ENCODE measurements around the gene RNF181.

GRCh38 chr2:85550486-85550885 lies 45.1 kb upstream of the RNF181 start:
- TF ChIP-seq, protein P1, sequence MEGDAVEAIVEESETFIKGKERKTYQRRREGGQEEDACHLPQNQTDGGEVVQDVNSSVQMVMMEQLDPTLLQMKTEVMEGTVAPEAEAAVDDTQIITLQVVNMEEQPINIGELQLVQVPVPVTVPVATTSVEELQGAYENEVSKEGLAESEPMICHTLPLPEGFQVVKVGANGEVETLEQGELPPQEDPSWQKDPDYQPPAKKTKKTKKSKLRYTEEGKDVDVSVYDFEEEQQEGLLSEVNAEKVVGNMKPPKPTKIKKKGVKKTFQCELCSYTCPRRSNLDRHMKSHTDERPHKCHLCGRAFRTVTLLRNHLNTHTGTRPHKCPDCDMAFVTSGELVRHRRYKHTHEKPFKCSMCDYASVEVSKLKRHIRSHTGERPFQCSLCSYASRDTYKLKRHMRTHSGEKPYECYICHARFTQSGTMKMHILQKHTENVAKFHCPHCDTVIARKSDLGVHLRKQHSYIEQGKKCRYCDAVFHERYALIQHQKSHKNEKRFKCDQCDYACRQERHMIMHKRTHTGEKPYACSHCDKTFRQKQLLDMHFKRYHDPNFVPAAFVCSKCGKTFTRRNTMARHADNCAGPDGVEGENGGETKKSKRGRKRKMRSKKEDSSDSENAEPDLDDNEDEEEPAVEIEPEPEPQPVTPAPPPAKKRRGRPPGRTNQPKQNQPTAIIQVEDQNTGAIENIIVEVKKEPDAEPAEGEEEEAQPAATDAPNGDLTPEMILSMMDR (IDR thresholded peaks at IDR 0.05) = no peak
- TF ChIP-seq CHD2 (IDR thresholded peaks at IDR 0.05; ENCODE audit: low read length, partially characterized antibody) = no peak
